HPDE6-E6E7 (cell line): Measurements from ENCODE around the gene CAMTA1.
A peak's percentile ranks its signal among the peaks of the same experiment; 100 is the strongest.

Experiments used
- DNase-seq: peaks from one replicate; pipeline ENCODE4 v3.0.0; 2011; ENCODE audit warnings: missing footprints; ENCODE audit errors: extremely low spot score

Gene CAMTA1

DNA sequence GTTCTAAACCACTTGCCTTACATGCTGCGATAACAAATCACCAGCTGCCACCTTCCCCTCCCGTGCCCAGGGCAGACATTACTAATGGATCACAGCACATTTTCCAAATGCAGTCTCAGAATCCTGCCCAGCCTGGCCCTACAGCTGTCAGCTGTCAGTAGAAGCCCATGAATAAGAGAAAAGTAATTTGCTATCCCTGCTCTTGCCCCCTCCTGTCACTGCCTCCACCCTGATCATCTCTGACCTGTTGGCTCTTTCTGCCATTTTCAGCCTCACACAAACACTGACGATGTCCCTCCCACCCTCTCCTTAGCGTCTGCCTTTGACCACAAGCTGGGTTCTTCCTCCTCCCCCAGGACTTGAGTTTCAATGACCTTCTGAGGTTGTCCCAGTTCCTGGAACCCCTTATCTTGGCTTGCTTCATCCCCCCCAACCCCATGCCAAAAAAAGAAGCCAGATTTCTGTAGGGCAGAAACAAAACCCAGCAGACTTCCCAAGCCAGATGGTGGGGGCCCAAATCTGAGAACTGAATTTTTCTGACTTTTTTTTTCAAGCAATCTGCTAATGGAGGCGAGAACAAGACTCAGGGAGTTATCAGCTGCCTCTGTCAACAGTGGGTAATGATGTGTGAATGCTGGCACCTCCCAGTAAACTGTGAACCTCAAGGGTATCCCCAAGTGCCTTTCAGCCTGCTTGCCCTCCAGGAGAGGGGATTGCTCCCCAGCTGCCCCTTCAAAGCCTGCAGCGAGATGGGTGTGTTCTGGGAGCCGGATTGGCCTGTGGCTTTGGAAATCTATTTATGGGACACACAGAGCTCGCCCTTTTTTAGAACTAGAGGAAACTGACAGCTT, 769.4 kb downstream of the CAMTA1 start:
- DNase-seq: no peak

DNA sequence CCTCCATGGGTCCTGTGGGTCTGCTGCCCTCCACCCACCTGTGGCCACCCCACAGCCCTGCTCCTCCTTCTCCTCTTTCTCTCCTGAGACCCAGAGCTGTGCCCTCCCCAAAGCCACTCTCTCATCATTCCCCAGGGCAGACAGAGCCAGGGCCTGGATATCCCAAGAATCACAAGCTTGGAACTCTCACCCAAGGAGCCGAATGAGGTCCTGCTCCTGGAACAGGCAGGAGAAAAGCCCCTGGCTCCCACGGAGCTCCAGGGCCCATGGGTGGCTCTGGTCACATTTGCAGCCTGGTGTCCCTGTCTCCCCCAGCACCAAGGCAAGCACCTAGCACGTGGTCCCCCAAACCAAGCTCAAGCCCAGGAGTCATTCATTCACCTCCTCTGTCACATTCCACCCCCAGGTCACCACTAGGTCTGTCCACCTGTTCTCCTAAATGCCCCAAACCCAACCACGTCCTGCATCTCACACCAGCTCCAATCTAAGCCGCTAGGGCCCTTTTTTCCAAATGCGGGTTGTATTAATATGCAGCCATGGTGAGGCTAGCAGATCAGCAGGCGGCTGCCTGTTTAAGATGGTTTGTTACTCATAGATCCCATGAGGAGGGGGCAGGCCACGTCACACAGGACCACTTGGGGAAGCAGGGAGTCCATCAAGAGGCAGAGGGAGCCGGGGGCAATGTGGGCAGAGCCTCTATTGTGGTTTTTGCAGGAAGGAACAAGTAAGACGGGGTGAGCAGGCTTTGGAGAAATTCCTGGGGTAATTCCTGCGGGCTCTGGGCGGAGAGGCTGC, 770.3 kb downstream of the CAMTA1 start:
- peak; percentile 36 for DNase-seq

DNA sequence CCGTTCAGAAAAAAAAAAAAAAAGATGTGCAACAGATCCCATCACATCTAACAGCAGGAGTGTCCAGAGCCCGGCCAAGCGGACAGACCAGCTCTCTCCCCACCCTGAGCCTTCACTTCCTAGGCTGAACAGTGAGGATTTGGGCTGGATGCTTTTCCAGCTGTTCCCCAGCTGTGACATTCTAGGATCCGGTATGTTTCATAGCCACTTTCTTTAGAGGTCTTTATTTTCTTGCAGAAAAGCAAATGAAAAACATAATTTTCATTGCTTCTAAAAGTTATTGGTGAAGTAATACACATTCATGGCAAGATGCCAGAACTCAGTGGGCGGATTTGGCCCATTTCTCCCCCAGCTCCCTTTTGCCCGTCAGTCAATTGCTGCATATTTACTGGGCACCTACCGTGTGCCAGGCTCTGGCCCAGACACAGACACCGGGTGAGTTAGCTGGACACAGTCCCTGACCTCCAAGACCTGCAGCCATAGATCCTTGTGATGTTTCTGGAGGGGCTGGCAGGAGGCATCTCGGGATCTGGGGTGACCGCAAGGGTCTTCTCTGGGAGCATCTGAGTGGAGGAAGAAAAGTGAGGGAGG, 772.1 kb downstream of the CAMTA1 start:
- DNase-seq: no peak

DNA sequence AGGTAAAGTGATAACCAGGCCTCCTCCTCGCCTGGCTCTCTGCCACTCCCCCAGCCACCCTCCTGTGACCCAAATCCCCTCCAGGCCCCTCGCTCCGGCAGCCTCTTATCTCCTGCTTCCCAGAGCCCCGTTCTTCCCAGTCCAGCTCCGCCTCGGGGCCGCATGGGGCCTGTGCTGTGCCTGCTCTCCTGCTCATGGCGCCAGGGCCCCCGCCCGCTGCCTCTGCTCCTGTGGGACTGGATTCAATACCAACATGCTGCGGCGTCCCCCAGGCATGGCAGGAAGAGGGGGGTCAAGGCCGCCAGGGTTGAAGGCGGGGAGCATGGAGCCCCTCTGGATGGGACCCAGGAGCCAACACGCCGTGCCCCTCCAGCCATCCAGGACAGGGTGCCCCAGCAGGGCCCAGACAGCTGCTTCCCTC, 772.8 kb downstream of the CAMTA1 start:
- DNase-seq: no peak

DNA sequence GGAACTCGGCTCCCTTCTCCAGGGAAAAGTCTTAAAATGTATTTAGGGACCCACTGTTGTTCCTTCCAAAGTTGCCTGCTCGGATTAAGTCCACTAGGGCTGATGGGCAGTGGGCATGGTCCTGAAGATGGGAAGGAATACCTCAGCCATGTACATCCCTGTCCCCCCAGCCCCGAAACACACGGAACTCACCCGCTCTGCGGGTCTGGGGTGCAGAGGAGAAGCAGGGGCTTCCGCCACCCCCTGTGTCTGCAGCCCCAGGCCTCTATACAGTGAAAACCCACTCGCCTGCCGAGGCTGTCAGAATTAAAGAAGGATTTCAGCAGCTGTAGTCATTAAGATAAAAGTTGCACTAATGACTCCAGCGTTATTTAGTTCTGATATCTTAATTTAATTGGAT, 773.2 kb downstream of the CAMTA1 start:
- DNase-seq: no peak

DNA sequence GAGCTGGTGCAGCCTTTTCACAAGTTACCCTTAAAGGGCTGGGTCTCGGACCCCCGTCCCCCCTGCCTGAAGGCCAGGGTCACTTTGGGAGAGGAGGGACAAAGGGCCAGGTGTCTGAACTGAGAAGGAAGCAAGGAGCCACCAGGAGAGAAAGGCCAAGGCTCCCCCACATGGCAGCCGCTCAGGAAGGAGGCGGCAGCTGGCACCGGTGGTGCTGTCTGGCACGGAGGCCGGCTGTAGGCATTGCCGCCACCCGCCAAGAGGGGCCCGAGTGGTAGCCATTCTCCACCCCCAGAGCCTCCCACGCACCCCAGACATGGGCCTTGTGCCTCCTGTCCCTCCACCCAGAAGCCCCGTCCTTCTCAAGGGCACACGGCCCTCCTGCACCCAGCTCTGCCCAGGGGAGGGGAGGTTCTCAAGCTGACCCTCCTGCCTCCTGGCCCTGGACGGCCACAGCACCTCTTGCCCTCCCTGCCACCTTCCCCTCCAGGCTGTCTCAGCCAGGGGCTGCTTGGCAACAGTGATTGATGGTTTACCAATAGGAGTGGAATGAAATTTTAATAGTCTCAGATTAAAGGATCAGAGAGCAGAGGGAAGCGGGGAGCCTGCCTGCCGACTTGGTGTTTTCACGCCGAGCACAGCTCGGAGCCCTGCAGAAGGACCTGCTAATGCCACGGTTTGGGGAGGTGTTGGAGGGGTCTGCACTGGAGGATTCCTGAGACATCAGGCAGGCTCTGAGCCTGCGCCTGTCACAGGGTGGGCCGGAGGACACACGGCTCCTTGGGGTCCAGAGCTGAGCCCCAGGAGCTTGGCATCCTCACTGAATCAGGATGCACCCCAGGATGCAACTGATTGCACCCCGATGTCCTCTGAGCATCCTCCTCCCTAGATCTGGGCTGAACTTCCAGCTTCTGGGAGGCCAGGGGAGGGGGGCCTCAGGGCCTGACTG, 773.9 kb downstream of the CAMTA1 start:
- DNase-seq: no peak

DNA sequence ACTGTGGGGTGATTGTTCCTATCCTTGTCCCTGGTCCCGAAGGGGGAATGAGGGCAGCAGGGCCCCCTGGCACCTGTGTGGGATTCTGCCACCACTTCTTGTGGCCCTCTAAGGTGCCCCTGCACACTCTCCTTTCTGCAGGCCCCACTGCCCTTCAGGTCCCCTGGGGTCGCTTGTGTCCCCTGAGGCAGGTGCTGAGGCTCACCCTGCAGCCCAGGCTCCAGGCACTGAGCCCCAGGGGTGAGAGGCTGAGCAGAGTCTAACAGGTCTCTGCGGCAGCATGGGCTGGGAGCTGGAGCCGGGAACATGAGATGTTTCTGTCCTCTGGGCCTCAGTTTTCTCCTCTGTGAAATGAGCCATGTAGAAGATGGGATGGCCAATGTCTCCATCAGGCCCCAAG, 774.9 kb downstream of the CAMTA1 start:
- DNase-seq: no peak

DNA sequence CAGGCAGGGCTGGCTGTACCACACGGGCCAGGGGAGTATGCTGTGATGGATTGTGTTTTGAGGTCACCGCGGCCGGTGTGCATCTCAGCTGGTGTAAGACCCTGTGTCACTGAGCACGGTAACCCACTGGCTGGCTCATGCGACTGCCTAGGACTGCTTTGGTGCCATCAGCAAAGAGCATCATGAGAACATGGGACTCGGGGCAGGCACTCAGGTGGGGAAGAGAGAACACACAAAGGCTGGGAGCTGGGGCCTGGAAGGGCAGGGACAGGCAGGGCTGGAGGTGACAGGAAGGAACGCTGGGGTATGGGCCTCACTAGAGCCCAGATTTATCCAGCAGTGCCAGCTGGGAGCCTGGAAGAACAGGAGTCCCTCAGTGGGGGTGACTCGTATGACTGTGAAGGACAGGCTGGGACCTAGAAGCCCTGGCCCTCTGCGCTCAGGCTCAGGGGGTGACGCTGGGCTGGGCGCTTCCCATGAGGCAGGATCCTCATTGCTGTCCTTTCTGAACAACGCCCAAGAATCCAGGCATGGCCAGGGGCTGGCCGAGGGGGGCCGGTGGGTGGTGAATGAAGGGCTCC, 775.4 kb downstream of the CAMTA1 start:
- DNase-seq: no peak

DNA sequence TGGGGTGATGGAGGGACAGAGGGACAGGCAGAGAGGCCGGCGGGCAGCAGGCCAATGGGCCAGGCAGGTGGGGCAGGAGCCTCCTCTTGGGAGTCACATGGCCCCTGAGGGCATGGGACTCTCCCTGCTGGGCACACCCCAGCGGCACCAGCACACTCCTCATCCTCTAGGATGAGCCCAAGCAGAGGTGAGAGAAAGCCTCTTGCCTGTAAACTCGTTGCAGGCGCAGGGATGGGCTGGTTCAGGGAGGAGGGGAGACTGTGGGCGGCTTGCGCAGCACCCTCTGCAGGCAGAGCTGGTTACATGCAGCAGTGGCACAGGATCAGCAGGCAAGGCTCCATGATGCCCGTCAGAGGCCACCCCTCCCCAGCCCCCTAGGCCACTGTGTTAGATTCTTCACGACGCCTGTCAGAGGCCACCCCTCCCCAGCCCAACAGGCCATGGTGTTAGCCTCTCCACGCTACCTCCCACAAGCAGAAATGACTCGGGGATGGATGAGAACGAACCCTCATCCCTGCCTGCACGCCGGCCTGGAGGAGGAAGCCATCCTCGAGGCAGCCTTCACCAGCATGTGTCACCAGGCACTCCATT, 776.2 kb downstream of the CAMTA1 start:
- DNase-seq: no peak

DNA sequence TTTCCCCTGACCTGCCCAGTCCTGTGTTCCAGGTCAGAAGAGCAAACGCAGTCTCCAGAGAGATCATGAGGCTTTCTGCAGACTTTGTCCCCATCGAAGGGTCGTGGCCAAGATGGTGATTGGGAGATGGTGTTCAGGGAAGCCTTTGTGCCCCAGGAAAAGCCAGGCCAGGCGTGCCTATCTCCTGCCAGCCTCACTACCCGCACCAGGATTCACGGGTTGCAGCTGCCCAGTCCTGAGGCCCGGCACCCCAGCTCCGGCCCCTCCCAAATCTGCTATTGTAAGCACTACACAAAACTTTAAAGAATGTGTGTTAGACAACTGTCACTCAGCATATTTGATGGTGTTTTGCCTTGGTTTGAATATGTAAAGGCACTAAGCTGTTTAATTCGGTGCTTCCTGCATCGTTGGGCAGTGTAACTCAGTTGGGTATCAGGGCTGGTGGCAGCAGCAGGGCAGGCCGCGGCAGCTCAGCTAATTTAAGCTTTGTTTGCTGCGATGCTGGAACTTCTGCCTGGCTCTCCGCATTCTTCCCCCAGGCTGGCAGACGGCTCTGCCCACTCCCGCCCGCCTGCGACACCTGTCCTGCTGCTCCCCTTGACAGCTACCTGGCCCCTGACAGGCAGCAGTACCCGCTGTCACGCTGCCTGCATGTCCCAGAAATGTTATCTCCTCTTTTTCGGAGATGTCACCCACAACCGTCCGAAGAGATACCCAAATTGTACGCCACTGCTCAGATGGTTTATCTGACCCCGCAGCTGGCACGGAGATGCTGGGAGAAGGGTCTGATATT, 776.9 kb downstream of the CAMTA1 start:
- no peak for DNase-seq

DNA sequence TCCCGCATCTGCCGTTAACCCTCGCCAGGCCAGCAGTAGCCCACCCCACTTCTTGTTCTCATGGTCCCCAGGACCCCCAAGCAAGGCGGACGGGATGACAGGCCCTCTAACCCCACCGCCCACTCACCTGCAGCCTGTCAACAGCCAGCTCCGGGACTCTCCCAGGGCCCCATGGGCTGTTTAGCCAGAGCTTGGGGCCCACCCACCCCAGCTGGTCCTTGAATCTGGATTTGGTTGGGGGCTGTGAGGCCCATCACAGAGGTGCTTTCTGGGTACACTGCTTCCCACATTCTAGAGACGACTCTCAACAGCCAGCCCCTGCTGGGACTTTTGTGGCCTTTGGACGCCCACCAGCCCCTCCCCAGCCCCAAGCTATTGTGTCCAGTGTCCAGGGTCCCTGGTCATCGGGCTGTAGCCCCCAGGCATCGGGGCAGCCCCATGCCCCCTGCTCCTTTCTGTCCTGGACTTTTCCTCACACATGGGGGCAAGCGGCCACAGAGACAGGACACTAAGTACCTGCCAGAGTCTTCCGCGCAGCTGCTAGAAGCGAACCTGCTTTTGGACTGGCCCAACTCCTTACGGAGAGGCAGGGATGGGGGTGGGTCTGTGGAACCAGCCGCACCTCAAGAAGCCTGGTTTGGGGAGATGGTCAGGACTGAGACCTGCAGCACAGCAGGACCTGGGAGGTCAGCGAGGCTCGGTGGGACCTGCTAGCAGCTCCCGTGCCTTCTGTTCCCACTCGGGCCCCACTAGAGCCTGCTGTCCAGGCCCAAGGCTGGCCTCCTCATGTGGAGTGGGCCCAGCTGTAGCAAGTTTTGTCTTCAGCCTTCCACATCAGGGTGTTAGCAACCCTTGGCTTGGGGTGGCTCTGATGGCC, 777.7 kb downstream of the CAMTA1 start:
- no peak for DNase-seq

DNA sequence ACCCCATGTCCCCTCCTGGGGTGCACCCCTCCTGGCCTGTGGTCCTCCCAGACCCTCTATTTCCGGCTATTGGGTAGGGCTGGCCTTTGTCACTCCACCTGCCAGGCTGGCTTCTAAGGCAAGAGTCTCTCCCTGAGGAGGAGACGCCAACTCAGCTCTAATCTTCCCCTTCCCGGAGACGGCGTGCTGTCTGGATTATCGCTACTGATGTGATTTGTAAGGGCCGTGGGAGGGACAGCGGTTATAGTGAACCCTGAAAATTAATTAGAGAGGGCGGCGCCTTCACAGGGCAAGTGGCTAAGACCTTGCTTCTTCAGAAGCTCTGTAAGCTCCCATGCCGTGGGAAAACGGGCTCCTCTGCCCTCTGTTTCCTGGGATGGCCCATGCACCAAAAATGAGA, 778.9 kb downstream of the CAMTA1 start:
- DNase-seq: no peak

DNA sequence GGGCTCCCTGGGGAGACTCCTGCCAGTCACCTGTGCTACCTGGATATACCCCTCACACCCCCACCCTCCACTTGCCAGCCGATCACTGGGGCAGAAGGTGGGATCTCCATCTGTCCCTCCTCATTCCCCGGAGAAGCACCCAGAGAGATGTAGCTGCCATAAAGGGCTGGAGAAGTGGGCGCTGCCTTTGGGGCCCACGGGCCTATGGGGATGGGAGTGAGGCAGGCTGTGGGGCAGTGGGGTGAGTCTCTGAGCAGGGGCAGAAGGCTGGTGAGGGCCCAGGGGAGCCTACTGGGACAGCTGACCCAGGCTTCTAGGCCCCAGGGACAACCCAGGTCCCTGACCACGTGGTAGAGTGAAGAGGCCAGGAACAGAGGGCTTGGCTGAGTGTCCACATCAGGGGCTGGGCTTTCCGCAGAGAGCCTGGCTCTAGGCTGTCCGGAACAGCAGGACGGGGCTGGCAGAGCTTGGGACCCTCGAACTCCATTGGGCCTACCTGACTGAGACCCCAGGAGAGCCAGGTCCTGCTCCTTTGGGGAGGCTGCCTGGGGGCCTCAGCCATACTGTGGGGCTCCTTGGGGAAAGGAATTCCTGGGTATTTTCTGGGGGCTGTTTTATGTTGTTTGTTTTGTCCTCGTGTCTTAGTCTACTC, 780.0 kb downstream of the CAMTA1 start:
- no peak for DNase-seq

DNA sequence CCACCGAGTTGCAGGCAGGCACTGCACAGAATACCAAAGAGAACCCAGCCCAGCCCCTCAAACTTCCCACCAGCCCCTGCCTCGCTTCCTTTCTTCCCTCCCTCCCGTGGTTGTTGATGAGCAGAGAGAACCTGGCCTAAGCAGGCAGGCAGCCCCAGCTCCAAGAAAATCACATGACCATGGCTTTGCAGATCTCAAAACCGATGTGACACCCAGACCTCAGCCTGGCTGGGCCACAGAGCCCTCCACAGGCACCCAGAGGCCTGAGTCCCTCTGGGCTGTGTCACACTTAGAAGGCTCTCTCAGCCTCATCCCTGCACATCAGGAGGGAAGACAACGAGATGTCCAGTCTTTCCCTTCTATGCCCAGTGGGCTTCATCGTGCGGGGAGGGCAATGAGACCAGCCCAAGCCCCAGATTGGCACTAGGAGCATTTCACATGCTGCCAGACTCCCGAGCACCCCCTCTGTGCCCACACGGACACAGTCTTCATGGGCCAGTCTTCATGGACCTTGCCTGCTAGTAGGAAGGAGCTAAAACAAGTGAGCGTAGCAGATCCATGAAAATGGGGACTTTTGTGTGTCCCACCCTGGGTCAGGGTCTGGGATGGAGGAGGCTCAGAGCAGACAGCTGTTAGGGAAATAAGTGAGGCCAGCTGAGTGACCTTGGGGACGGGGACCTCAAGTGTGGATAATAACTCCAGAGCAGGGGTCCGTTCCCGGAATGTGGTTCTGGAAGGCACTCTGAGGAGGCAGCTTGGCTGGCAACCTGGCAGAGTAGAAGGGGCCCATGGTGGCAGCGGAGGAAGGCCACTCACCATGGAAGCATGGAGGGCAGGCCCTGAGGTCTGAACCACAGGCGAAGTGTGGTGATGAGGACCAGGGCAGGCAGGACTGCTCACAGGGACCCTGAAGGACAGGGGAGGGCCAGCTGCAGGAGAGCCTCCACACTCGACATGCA, 781.4 kb downstream of the CAMTA1 start:
- no peak for DNase-seq

DNA sequence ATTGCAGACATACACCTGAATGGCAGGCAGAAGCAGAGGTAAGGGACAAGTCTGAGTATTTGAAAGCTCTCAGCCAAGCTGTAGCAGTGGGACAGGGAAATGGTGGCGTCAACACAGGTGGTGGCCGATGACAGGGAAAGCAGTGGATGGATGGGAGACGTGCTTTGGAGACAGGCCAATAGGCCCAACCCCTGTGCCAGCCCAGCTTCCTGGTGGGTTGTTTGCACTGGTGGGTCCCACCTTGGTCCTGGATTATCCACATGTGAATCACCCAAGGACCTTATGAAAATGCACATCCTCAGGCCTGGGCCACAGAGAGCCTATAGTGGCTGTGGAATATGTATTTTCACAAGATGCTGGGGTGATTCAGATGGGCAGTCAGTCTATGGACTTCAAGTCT, 782.1 kb downstream of the CAMTA1 start:
- no peak for DNase-seq

DNA sequence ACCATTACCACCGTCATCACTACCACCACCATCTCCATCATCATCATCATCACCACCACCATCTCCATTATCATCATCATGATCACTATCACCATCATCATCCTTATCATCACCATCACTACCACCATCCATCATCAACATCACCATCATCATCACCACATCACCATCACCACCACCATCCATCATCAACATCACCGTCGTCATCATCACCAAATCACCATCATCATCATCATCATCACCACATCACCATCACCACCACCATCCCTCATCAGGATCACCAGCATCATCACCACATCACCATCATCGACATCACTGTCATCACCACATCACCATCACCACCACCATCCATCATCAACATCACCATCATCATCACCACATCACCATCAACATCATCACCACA, 782.8 kb downstream of the CAMTA1 start:
- DNase-seq: no peak

DNA sequence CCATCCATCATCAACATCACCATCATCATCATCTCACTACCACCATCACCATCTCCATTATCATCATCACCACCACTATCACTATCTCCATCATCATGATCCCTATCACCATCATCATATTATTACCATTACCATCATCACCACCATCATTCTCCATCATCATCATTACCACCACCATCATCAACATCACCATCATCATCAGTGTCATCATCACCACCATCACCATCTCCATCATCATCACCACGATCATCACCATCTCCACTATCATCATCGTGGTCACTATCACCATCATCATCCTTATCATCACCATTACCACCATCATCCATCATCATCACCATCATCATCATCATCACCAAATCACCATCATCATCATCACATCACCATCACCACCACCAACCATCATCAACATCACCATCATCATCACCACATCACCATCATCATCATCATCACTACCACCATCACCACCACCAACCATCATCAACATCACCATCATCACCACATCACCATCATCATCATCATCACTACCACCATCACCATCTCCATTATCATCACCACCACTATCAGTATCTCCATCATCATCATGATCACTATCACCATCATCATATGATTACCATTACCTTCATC, 783.8 kb downstream of the CAMTA1 start:
- no peak for DNase-seq
